BJ (cell line): ENCODE data around the gene RHOF. TPM values are rescaled to one million over a fixed set of nuclear protein-coding genes. Genes with fewer than 3 reads are reported as not detected.

Experiments
- CTCF ChIA-PET: fragments of 350-600 bp; formaldehyde crosslinking; extraction: SDS; loops from one replicate; lab custom pipeline; 2021; ENCODE audit warnings: antibody characterized with exemption, inconsistent platforms; lab: Yijun Ruan, JAX
- POLR2A ChIA-PET: fragments of 300-600 bp; sonication (Branson Sonifier 250); formaldehyde crosslinking; extraction: SDS; loops from one replicate; lab custom pipeline; 2021; ENCODE audit warnings: antibody characterized with exemption; lab: Charles Lee
- DNase-seq: peaks from one replicate; pipeline ENCODE4 v3.0.0-alpha.2; 2011; ENCODE audit warnings: low read depth
- H3K27me3 ChIP-seq: 2 replicates; pipeline ENCODE4 v1.6.0; 2011; ENCODE audit warnings: low read length; ENCODE audit not compliant: control insufficient read depth, insufficient read depth
- H3K36me3 ChIP-seq: 2 replicates; pipeline ENCODE4 v1.5.1; 2011; ENCODE audit warnings: low read length; ENCODE audit not compliant: control insufficient read depth, insufficient read depth
- H3K4me3 ChIP-seq: 2 replicates; pipeline ENCODE4 v1.5.1; 2011; ENCODE audit warnings: low read depth, mild to moderate bottlenecking, control low read depth, low read length
- CTCF ChIP-seq: IDR thresholded peaks from 2 replicates; pipeline ENCODE4 v1.5.1; 2011; ENCODE audit warnings: low read depth, mild to moderate bottlenecking, control low read depth, inconsistent platforms, low read length, moderate library complexity; ENCODE audit not compliant: insufficient read depth
- polyA plus RNA-seq: library from polyadenylated mRNA; depleted of rRNA; stranded (reverse); fragments of >200 nt; gene quantifications from 2 replicates; pipeline ENCODE4 v1.2.3, GENCODE V29; 2011

RHOF gene
- polyA plus RNA-seq, 1 experiment, result 3.0 TPM

- POLR2A ChIA-PET, result interaction anchor here (1.0 kb wide), 1 partner anchor 80 kb away, joined by 4 read pairs; no protein-coding TSS in a partner anchor
- Histone ChIP-seq H3K36me3 (peaks cover 4% of the 10 kb centered on the region), H3K4me3 (no peak overlapping the region), H3K27me3 (no peaks in the 10 kb centered on the region)
- DNase-seq, result no peak
- CTCF ChIA-PET, result interaction anchor here (0.6 to 17.3 kb wide), 8 partner anchors 9 to 106 kb away, joined by 3 to 322 read pairs (median 6); partner anchors contain the start of genes PSMD9, RHOF and TMEM120B
- no peak for TF ChIP-seq CTCF
Observed at GRCh38 chr12:121781998-121782979, 11.2 kb downstream of the RHOF start.

GRCh38 chr12:121781484-121781997, 11.9 kb downstream of the RHOF start:
- ChIA-PET CTCF (interaction anchor here (0.6 to 17.3 kb wide), 8 partner anchors 9 to 107 kb away, joined by 3 to 322 read pairs (median 6); partner anchors contain the start of genes PSMD9, RHOF and TMEM120B), POLR2A (interaction anchor here (1.0 kb wide), 1 partner anchor 80 kb away, joined by 4 read pairs; no protein-coding TSS in a partner anchor)
- Histone ChIP-seq H3K27me3 (no peaks in the 10 kb centered on the region), H3K36me3 (peaks cover 4% of the 10 kb centered on the region), H3K4me3 (no peak overlapping the region)
- TF ChIP-seq CTCF, result no peak
- DNase-seq, result no peak

GRCh38 chr12:121780429-121780828, 13.1 kb downstream of the RHOF start:
- no peak for DNase-seq
- no peaks in the 10 kb centered on the region for H3K27me3 ChIP-seq
- no peak overlapping the region for H3K4me3 ChIP-seq
- POLR2A ChIA-PET, result no interaction called here
- TF ChIP-seq CTCF, result no peak
- CTCF ChIA-PET, result interaction anchor here (1.0 to 17.3 kb wide), 2 partner anchors 10 to 32 kb away, joined by 3 to 322 read pairs; partner anchors contain the start of gene RHOF
- peaks cover 4% of the 10 kb centered on the region for H3K36me3 ChIP-seq

- ChIA-PET POLR2A (no interaction called here), CTCF (interaction anchor here (1.0 to 17.3 kb wide), 3 partner anchors 11 to 114 kb away, joined by 3 to 322 read pairs (median 16); partner anchors contain the start of gene RHOF)
- TF ChIP-seq CTCF, result no peak
- no peaks in the 10 kb centered on the region for H3K27me3 ChIP-seq
- DNase-seq, result no peak
- no peak overlapping the region for H3K4me3 ChIP-seq
- peaks cover 7% of the 10 kb centered on the region for H3K36me3 ChIP-seq
Observed at GRCh38 chr12:121779422-121779895, 14.0 kb downstream of the RHOF start.
